Measurements from ENCODE around the gene PDZRN3.

PDZRN3 gene

GRCh38 chr3:73503781-73504180 is 121.0 kb downstream of the PDZRN3 start:
- in situ Hi-C loops (cut with HindIII; ENCODE audit: low sequenced_read_pairs): no loop called here
- no peak for DNase-seq (ENCODE audit: low read depth, low spot score)
- TF ChIP-seq, protein P1, sequence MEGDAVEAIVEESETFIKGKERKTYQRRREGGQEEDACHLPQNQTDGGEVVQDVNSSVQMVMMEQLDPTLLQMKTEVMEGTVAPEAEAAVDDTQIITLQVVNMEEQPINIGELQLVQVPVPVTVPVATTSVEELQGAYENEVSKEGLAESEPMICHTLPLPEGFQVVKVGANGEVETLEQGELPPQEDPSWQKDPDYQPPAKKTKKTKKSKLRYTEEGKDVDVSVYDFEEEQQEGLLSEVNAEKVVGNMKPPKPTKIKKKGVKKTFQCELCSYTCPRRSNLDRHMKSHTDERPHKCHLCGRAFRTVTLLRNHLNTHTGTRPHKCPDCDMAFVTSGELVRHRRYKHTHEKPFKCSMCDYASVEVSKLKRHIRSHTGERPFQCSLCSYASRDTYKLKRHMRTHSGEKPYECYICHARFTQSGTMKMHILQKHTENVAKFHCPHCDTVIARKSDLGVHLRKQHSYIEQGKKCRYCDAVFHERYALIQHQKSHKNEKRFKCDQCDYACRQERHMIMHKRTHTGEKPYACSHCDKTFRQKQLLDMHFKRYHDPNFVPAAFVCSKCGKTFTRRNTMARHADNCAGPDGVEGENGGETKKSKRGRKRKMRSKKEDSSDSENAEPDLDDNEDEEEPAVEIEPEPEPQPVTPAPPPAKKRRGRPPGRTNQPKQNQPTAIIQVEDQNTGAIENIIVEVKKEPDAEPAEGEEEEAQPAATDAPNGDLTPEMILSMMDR (IDR thresholded peaks at IDR 0.05; ENCODE audit: low read depth, low read length): no peak
- no peak overlapping the region for H3K4me3 ChIP-seq (ENCODE audit: low read depth, low read length)

GRCh38 chr3:73502609-73503583 is 121.8 kb downstream of the PDZRN3 start:
- TF ChIP-seq, protein P1 (IDR thresholded peaks at IDR 0.05; ENCODE audit: low read depth, low read length): peak; percentile 82
- in situ Hi-C loops (cut with HindIII; ENCODE audit: low sequenced_read_pairs): no loop called here
- peak; percentile 86 for DNase-seq (ENCODE audit: low read depth, low spot score)
- no peak overlapping the region for H3K4me3 ChIP-seq (ENCODE audit: low read depth, low read length)

- no peak for DNase-seq (ENCODE audit: low read depth, low spot score)
- TF ChIP-seq, protein P1 (IDR thresholded peaks at IDR 0.05; ENCODE audit: low read depth, low read length): no peak
- no peak overlapping the region for H3K4me3 ChIP-seq (ENCODE audit: low read depth, low read length)
- in situ Hi-C loops (cut with HindIII; ENCODE audit: low sequenced_read_pairs): no loop called here
These were observed 124.4 kb downstream of the PDZRN3 start for GRCh38 chr3:73500321-73500720.

DNA sequence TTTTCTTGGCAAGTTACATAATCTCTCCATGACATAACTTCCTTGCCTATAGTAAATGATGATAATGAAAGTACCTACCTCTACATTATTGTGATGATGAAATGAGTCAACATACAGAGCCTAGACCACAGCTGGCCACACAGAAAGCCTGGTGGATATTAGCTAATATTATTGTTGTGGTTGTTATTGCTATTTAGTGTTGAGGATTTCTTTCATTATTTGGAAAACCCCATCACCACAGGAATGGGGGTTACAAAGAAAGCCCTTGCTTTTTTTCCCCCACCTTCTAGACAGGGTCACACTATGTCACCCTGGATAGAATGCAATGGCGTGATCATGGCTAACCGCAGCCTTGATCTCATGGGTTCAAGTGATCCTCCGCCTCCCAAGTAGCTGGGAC is 125.0 kb downstream of the PDZRN3 start:
- in situ Hi-C loops (cut with HindIII; ENCODE audit: low sequenced_read_pairs): no loop called here
- TF ChIP-seq, protein P1 (IDR thresholded peaks at IDR 0.05; ENCODE audit: low read depth, low read length): no peak
- DNase-seq (ENCODE audit: low read depth, low spot score): peak; percentile 38
- no peak overlapping the region for H3K4me3 ChIP-seq (ENCODE audit: low read depth, low read length)

- DNase-seq (ENCODE audit: low read depth, low spot score): no peak
- in situ Hi-C loops (cut with HindIII; ENCODE audit: low sequenced_read_pairs): no loop called here
- TF ChIP-seq, protein P1 (IDR thresholded peaks at IDR 0.05; ENCODE audit: low read depth, low read length): no peak
- no peak overlapping the region for H3K4me3 ChIP-seq (ENCODE audit: low read depth, low read length)
These were observed 125.7 kb downstream of the PDZRN3 start for GRCh38 chr3:73498764-73499622.

DNA sequence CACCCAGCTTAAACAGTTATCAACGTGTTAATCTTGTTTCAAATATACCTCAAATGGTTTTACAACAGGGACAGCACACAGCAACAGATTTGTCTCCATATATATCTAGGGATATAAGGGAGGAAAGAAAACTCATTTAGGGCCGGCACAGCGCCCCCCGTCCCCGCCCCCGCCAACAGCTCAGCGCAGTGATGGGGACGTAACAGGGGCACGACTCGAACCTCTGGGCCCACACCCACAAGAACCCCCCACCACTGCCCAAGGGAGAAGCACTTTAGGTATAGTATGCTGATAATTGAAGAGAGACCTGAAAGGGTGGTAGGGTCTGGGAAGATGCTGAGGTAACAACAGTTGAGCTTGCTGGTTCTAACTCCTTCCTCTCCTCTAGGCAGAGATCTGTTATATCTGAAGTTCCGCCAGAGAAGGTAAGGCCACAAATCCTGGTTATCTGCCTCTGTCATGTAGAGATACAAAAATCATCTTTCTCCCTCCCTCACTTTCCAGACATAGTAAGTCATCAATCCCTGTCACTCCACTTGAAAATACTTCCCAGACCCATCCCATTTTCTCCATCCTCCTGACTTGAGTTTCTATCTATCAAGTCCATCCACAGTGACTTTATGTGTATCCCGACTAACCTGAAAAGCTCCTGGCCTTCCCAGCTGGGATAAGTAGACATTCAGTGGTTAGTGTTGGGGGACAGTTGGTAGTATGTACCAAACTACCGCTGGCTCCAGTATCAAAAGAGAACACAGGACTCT is 126.9 kb downstream of the PDZRN3 start:
- TF ChIP-seq, protein P1 (IDR thresholded peaks at IDR 0.05; ENCODE audit: low read depth, low read length): no peak
- no peak overlapping the region for H3K4me3 ChIP-seq (ENCODE audit: low read depth, low read length)
- in situ Hi-C loops (cut with HindIII; ENCODE audit: low sequenced_read_pairs): no loop called here
- DNase-seq (ENCODE audit: low read depth, low spot score): no peak
